ENCODE results near the gene ATP5PB.

- TF ChIP-seq POLR2AphosphoS5 (IDR thresholded peaks at IDR 0.05; ENCODE audit: borderline replicate concordance, low read depth, low read length) (no peak), FOXP2 (optimal IDR thresholded peaks at IDR 0.05; ENCODE audit: control extremely low read depth, extremely low read length, insufficient read depth) (no peak)
Measured at GRCh38 chr1:111488669-111489068, 39.4 kb downstream of the ATP5PB start.

Measured in SK-N-MC (cell line).